Ovary (tissue), 3 donors: Measurements from ENCODE around the gene HK3.

Source experiments
- CTCF ChIP-seq, 3 donors: fragments of 450-650 bp in 2 of 3; fragments of 200-600 bp in 1 of 3; IDR thresholded peaks; one replicate each; pipeline versions ENCODE4 v1.5.1 to v1.8.0; 2016 to 2022; ENCODE audit warnings: antibody characterized with exemption in 3 of 3, mild to moderate bottlenecking in 1 of 3
- EP300 ChIP-seq: sonication (generic); formaldehyde crosslinking; IDR thresholded peaks from one replicate; pipeline ENCODE4 v1.6.1; 2017; ENCODE audit warnings: antibody characterized with exemption
- POLR2A ChIP-seq: fragments of 450-650 bp; IDR thresholded peaks from one replicate; pipeline ENCODE4 v1.6.1; 2017; ENCODE audit warnings: antibody characterized with exemption, mild to moderate bottlenecking, moderate library complexity
- donor health status: DM: no; HTN: no; CAD: no.

GRCh38 chr5:176869501-176870109 is 29.5 kb downstream of the HK3 start:
- TF ChIP-seq CTCF (IDR thresholded peaks at IDR 0.05) (no peak), EP300 (no peak), POLR2A (no peak)
